ENCODE results near the gene KIRREL3. TPM values are rescaled to one million over a fixed set of nuclear protein-coding genes. Genes with fewer than 3 reads are reported as not detected.

Gene KIRREL3
- total RNA-seq, 1 experiment from 2014 or later: 2.2 TPM

GRCh38 chr11:126919147-126919823 lies 81.3 kb downstream of the KIRREL3 start:
- H3K4me2 ChIP-seq: no peak overlapping the region
- no peaks in the 10 kb centered on the region for H3K9me3 ChIP-seq (ENCODE audit: insufficient read depth, low read depth)
- H3K4me3 ChIP-seq: no peak overlapping the region
- H3K27me3 ChIP-seq (ENCODE audit: insufficient read depth, low read depth): no peaks in the 10 kb centered on the region
- H3K4me1 ChIP-seq (replicated peaks; ENCODE audit: insufficient read depth): no peaks in the 10 kb centered on the region
- DNase-seq: no peak
- H3F3A ChIP-seq (ENCODE audit: insufficient read depth, low read depth): no peaks in the 10 kb centered on the region
- H4K20me1 ChIP-seq (ENCODE audit: insufficient read depth): no peaks in the 10 kb centered on the region
- no peaks in the 10 kb centered on the region for H3K36me3 ChIP-seq (ENCODE audit: low read depth)
- H3K79me2 ChIP-seq (ENCODE audit: low read depth): no peaks in the 10 kb centered on the region
- intact Hi-C loops (cut with micrococcal nuclease; ENCODE audit: unreplicated experiment): loop anchor here (5.0 kb wide), 2 partner anchors 58 to 73 kb away; no protein-coding TSS in a partner anchor
- TF ChIP-seq EZH2 (IDR thresholded peaks at IDR 0.05; ENCODE audit: low read depth): no peak
- TF ChIP-seq, protein P1, sequence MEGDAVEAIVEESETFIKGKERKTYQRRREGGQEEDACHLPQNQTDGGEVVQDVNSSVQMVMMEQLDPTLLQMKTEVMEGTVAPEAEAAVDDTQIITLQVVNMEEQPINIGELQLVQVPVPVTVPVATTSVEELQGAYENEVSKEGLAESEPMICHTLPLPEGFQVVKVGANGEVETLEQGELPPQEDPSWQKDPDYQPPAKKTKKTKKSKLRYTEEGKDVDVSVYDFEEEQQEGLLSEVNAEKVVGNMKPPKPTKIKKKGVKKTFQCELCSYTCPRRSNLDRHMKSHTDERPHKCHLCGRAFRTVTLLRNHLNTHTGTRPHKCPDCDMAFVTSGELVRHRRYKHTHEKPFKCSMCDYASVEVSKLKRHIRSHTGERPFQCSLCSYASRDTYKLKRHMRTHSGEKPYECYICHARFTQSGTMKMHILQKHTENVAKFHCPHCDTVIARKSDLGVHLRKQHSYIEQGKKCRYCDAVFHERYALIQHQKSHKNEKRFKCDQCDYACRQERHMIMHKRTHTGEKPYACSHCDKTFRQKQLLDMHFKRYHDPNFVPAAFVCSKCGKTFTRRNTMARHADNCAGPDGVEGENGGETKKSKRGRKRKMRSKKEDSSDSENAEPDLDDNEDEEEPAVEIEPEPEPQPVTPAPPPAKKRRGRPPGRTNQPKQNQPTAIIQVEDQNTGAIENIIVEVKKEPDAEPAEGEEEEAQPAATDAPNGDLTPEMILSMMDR (conservative IDR thresholded peaks at IDR 0.05): no peak
- ChIA-PET POLR2A (ENCODE audit: unreplicated experiment) (no interaction called here), CTCF (no interaction called here)
- no peak overlapping the region for H3K27ac ChIP-seq
- no peak overlapping the region for H2AFZ ChIP-seq
- no peaks in the 10 kb centered on the region for H3K9me2 ChIP-seq (ENCODE audit: insufficient read depth)
- no TSS peak for BruUV-seq (replicated peaks)

DNA sequence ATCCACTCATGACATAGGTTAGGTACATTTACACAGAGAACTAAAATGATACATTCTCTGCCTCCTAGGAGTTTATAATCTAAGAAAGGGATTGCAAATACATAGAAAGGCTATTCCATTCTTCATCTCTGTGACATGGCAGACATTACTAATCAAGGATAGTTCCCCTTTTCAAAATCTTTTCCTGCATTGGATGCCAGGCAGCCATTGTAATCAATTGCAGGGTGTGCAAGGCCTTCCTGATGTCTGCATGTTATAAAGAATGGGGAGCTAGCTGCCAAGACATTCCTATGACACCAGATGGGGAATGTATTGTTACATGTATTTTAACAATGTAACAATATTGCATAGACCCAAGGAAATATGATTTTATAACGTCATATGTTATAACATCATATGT lies 82.0 kb downstream of the KIRREL3 start:
- Histone ChIP-seq H3K79me2 (ENCODE audit: low read depth) (no peaks in the 10 kb centered on the region), H3K9me2 (ENCODE audit: insufficient read depth) (no peaks in the 10 kb centered on the region), H3K27me3 (ENCODE audit: insufficient read depth, low read depth) (no peaks in the 10 kb centered on the region), H3K36me3 (ENCODE audit: low read depth) (no peaks in the 10 kb centered on the region), H4K20me1 (ENCODE audit: insufficient read depth) (no peaks in the 10 kb centered on the region), H3K4me3 (no peak overlapping the region), H3K4me1 (replicated peaks; ENCODE audit: insufficient read depth) (no peaks in the 10 kb centered on the region), H3K27ac (no peak overlapping the region), H3F3A (ENCODE audit: insufficient read depth, low read depth) (no peaks in the 10 kb centered on the region), H2AFZ (no peak overlapping the region), H3K9me3 (ENCODE audit: insufficient read depth, low read depth) (no peaks in the 10 kb centered on the region), H3K4me2 (no peak overlapping the region)
- TF ChIP-seq EZH2 (IDR thresholded peaks at IDR 0.05; ENCODE audit: low read depth): no peak
- TF ChIP-seq, protein P1 (conservative IDR thresholded peaks at IDR 0.05): no peak
- no peak for DNase-seq
- intact Hi-C loops (cut with micrococcal nuclease; ENCODE audit: unreplicated experiment): loop anchor here (5.0 kb wide), 2 partner anchors 59 to 74 kb away; no protein-coding TSS in a partner anchor
- no TSS peak for BruUV-seq (replicated peaks)
- ChIA-PET CTCF (no interaction called here), POLR2A (ENCODE audit: unreplicated experiment) (no interaction called here)

DNA sequence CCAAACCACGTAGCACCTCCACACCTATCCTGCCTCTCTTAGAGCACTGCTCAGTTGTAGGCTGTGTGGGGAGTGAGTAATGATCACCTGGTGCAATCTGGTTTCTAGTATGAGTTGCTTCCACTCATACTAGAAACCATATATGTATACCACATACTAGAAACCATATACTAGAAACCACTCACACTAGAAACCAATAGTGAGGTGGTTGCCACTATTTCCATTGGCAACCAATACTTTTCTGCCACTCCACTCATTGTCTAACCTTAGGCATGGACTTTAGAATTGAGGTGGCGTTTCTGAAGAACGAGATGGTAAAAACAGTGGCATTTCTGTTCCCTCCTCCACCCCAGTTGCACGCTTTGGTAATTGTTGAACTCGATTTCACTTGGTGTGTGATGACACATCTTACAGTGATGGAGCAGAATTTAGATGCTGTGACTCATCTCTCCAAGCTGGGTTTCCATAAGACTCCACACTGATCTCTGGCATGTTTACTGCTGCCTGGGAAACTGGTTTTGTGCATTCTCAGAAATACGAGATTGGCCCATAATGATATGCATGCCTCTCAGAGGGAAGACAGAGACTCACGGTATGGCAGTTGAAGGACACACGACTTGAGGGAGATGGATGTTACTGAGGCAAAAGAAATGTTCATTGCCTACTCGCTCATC lies 82.9 kb downstream of the KIRREL3 start:
- no peak overlapping the region for H3K4me3 ChIP-seq
- intact Hi-C loops (cut with micrococcal nuclease; ENCODE audit: unreplicated experiment): loop anchor here (1.0 to 5.0 kb wide), 3 partner anchors 60 to 83 kb away; no protein-coding TSS in a partner anchor
- no peaks in the 10 kb centered on the region for H3F3A ChIP-seq (ENCODE audit: insufficient read depth, low read depth)
- no peaks in the 10 kb centered on the region for H3K36me3 ChIP-seq (ENCODE audit: low read depth)
- no peak overlapping the region for H3K4me2 ChIP-seq
- BruUV-seq (replicated peaks): TSS peak; percentile 81
- H3K27ac ChIP-seq: no peak overlapping the region
- TF ChIP-seq, protein P1 (conservative IDR thresholded peaks at IDR 0.05): no peak
- no peak for TF ChIP-seq EZH2 (IDR thresholded peaks at IDR 0.05; ENCODE audit: low read depth)
- no peaks in the 10 kb centered on the region for H4K20me1 ChIP-seq (ENCODE audit: insufficient read depth)
- peak; percentile 53 to 58 for DNase-seq
- POLR2A ChIA-PET (ENCODE audit: unreplicated experiment): no interaction called here
- no peaks in the 10 kb centered on the region for H3K9me2 ChIP-seq (ENCODE audit: insufficient read depth)
- H3K4me1 ChIP-seq (replicated peaks; ENCODE audit: insufficient read depth): no peaks in the 10 kb centered on the region
- H3K79me2 ChIP-seq (ENCODE audit: low read depth): no peaks in the 10 kb centered on the region
- H3K27me3 ChIP-seq (ENCODE audit: insufficient read depth, low read depth): no peaks in the 10 kb centered on the region
- H2AFZ ChIP-seq: no peak overlapping the region
- no peaks in the 10 kb centered on the region for H3K9me3 ChIP-seq (ENCODE audit: insufficient read depth, low read depth)
- CTCF ChIA-PET: no interaction called here
